Duodenal mucosa (tissue), 2 donors: ENCODE measurements around the gene PDHB.

Source experiments
- H3K27ac ChIP-seq: one replicate; pipeline ENCODE4 v1.7.0; 2013; ENCODE audit warnings: low read depth, low read length
- H3K27me3 ChIP-seq, 2 donors: one replicate each; pipeline ENCODE4 v1.7.0; 2013; ENCODE audit warnings: low read length in 2 of 2, control low read depth in 1 of 2; ENCODE audit not compliant: insufficient read depth in 2 of 2, control insufficient read depth in 1 of 2
- H3K36me3 ChIP-seq, 2 donors: one replicate each; pipeline ENCODE4 v1.7.0; 2013; ENCODE audit warnings: low read length in 2 of 2, control low read depth in 1 of 2; ENCODE audit not compliant: insufficient read depth in 2 of 2, control insufficient read depth in 1 of 2
- H3K4me1 ChIP-seq, 2 donors: one replicate each; pipeline ENCODE4 v1.7.0; 2013; ENCODE audit warnings: low read length in 2 of 2, control low read depth in 1 of 2; ENCODE audit not compliant: insufficient read depth in 2 of 2, control insufficient read depth in 1 of 2
- H3K4me3 ChIP-seq, 2 donors: one replicate each; pipeline ENCODE4 v1.7.0; 2013; ENCODE audit warnings: low read length in 2 of 2, low read depth in 1 of 2
- H3K9ac ChIP-seq, 2 donors: one replicate each; pipeline ENCODE4 v1.7.0; 2013; ENCODE audit warnings: low read length in 2 of 2, low read depth in 1 of 2
- H3K9me3 ChIP-seq, 2 donors: one replicate each; pipeline ENCODE4 v1.7.0; 2013; ENCODE audit warnings: low read length in 2 of 2, control low read depth in 1 of 2; ENCODE audit not compliant: control insufficient read depth in 1 of 2

PDHB gene

DNA sequence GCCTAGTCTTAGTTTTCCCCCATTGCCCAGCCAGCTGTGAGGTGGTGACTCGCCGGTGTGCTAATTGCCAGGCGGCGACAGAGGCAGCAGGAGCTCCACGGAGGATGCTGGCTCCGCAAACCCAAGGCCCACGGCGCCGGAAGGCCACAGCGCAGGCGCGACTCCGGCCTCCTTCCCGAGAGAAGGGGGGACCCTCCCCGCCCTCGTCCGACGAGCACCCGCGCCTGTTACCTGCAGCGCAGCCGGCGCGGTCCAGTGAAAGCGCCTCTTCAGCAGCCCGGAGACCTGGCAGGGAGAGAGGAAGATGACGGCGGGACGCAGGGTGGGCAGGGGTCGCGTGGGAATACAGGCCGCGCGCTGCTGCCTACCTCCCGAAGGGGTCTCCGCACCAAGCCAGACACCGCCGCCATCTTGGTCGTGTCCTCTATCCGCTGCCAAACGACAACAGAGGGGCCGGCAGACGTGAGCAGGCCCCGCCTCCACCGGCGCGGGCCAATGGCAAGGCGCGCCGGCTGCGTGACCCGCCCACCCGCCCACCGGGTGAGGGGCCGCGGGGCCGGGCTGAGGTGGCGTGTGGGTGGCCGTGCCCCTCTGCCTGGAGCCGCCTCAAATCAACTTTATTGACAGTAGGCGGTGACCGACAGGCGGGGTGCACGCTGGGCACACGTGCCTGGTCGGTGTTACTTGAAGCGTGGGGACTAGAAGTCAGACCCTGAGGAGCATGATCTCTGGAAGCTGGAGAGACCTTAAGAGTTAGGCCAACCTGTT is at the start of gene PDHB:
PDHB (minus strand) TSS at position 433 of the 768 bp plus-strand sequence; CDS start at position 410, 23 bp downstream.
- H3K9ac ChIP-seq, result peak within 1 kb of the TSS; percentile 60 to 78
- H3K4me1 ChIP-seq, result peaks cover 7 to 10% of the 10 kb centered on the region in 2 donors

DNA sequence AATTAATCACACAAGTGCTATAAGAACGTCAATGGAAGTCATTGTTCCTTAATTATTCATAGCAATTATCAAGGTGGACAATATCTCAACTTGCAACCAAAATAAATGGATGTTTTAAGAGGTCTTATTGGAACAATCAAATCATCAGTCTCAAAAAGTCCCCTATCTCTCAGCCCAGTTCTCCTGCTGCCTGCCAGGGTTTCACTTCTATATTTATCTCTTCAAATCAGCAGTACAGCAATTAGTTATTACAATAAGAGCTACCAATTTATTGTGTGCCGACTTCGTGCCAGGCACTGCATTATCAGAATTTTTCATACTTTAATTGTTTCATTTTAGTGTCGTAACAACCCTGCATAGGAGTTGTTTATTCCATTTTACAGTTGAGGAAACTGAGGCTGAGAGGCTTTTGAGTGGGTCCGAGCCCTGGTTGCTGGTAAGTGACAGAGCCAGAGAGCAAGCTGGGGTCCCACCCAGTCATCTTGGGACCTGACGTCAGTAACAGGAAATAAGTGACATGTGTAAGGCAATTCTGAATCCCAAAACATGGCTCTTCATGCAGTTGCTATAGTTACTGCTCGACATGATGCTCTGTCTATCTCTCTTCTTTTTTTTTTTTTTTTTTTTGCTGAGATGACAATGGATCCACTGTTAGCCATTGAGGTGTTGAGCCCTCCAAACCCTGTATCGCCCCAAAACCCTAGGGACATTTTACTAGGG is 49.4 kb upstream of the PDHB start:
- Histone ChIP-seq H3K27ac (no peak overlapping the region), H3K4me1 (no peaks in the 10 kb centered on the region)

More for the DNA sequence above, at the start of gene PDHB:
- H3K9me3 ChIP-seq, result no peaks in the 10 kb centered on the region
- H3K27me3 ChIP-seq, result no peaks in the 10 kb centered on the region
- peaks cover 17 to 35% of the 10 kb centered on the region in 2 donors for H3K36me3 ChIP-seq
- peak within 1 kb of the TSS; percentile 78 to 79 for H3K4me3 ChIP-seq
- H3K27ac ChIP-seq, result peak within 1 kb of the TSS; percentile 91

DNA sequence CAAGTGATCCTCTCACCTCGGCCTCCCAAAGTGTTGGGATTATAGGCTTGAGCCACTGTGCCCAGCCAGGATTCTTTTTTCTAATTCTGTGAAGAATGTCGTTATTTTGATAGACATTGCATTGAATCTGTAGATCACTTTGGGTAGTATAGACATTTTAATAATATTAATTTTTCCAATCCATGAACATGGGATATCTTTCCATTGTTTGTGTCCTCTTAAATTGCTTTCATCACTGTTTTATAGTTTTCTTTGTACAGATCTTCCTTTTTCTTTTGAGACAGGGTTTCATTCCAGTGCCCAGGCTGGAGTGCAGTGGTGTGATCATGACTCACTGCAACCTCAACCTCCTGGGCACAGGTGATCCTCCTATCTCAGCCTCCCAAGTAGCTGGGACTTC is 46.7 kb upstream of the PDHB start:
- Histone ChIP-seq H3K27ac (no peak overlapping the region), H3K9ac (no peak overlapping the region), H3K27me3 (no peaks in the 10 kb centered on the region), H3K36me3 (no peaks in the 10 kb centered on the region), H3K9me3 (no peaks in the 10 kb centered on the region), H3K4me3 (no peak overlapping the region), H3K4me1 (no peaks in the 10 kb centered on the region)

More for the DNA sequence above, 49.4 kb upstream of the PDHB start:
- no peaks in the 10 kb centered on the region for H3K9me3 ChIP-seq
- no peaks in the 10 kb centered on the region for H3K27me3 ChIP-seq
- no peak overlapping the region for H3K4me3 ChIP-seq
- H3K36me3 ChIP-seq, result no peaks in the 10 kb centered on the region
- no peak overlapping the region for H3K9ac ChIP-seq

DNA sequence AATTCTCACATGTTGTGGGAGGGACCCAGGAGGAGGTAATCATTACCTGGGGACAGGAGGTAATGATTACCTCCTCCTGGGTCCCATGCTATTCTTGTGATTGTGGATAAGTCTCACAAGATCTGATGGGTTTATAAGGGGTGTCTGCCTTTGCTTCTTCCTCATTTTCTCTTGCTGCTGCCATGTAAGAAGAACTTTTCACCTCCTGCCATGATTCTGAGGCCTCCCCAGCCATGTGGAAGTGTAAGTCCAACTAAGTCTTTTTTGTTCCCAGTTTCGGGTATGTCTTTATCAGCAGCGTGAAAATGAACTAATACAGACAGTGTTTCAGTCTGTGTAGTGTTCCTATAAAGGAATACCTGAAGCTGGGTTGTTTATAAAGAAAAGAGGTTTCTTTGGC is 45.1 kb upstream of the PDHB start:
- no peak overlapping the region for H3K9ac ChIP-seq
- H3K27me3 ChIP-seq, result no peaks in the 10 kb centered on the region
- H3K4me3 ChIP-seq, result no peak overlapping the region
- H3K9me3 ChIP-seq, result no peaks in the 10 kb centered on the region
- no peaks in the 10 kb centered on the region for H3K36me3 ChIP-seq
- H3K27ac ChIP-seq, result no peak overlapping the region
- H3K4me1 ChIP-seq, result peaks cover 0 to 9% of the 10 kb centered on the region in 2 donors

DNA sequence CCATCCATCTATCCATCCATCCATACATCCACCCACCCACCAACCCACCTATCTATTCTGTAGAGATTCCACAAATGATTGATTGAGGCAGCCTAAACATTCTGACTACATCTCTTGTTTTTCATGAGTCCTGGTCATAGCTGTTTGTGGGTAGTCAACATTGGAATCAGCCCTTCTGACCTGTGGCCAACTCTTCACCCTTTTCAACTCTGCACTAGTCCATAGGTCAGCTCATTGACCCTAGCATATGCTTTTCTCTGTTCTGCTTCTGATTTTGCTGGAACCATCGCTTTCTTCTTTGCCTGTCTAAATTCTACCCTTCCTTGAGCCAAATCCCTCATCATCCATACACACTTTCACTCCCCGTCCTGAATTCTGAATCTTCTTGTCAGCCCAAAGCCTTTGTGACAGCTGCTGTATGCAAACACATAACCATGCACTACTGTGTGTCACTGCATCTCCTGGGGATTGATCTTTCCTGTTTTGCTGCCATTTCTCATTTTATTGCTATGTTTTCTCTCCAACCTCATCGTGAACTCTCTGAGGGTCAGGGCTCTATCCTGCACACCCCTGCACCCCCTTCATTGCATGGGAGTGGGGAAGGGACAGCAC is 41.4 kb upstream of the PDHB start:
- Histone ChIP-seq H3K4me1 (peaks cover 24 to 29% of the 10 kb centered on the region in 2 donors), H3K36me3 (no peaks in the 10 kb centered on the region), H3K27ac (no peak overlapping the region), H3K27me3 (no peaks in the 10 kb centered on the region), H3K9ac (no peak overlapping the region), H3K9me3 (no peaks in the 10 kb centered on the region), H3K4me3 (no peak overlapping the region)

DNA sequence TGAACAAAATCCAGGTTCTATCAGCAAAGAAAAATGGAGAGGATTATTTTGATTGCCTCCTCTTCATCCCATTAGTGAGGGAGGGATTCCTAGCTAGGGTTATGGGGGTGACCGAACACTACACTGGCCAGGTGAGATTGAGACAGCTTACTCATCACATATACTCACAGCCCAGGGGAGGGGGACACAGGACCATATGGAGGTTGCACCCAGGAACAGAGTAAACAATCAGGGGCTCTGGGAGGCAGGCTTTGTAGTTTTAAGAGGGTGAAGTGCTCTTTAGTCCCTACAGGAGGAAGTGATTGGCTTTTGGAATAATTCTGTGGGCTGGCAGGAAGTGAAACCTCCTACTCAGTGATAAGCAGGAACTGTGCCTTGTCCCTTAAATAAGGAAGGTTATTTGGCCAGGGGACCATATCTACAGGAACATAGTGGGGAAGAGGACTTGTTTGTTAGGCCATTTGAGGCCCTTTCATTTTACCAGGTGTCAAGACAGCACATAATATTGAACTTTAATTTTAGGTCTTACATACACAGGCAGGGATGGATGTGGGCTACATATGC is 40.8 kb upstream of the PDHB start:
- H3K4me3 ChIP-seq, result no peak overlapping the region
- H3K9me3 ChIP-seq, result no peaks in the 10 kb centered on the region
- H3K27ac ChIP-seq, result no peak overlapping the region
- H3K4me1 ChIP-seq, result peaks cover 27 to 29% of the 10 kb centered on the region in 2 donors
- no peaks in the 10 kb centered on the region for H3K27me3 ChIP-seq
- H3K9ac ChIP-seq, result no peak overlapping the region
- H3K36me3 ChIP-seq, result no peaks in the 10 kb centered on the region

DNA sequence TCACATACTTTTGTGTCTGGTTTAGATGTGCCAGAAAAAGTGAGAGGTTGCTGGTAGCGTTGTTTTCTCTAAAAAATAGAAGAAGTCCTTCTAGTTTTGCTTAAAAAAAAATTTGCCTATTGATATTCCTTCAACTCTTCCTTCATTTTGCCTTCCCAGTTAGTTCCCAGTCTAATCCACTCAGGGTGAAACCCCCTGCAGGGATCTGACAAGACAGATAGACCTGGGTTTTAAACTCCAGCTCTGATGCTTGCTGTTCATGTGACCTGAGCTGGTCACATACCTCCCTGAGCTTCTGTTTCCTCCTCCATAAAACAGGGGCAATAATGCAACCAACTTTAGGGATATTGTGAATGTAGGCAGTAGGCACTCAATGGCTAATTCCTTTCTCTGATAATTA is 39.6 kb upstream of the PDHB start:
- H3K36me3 ChIP-seq, result no peaks in the 10 kb centered on the region
- no peaks in the 10 kb centered on the region for H3K9me3 ChIP-seq
- H3K9ac ChIP-seq, result no peak overlapping the region
- no peak overlapping the region for H3K27ac ChIP-seq
- no peaks in the 10 kb centered on the region for H3K27me3 ChIP-seq
- H3K4me3 ChIP-seq, result no peak overlapping the region
- H3K4me1 ChIP-seq, result peaks cover 27 to 29% of the 10 kb centered on the region in 2 donors

DNA sequence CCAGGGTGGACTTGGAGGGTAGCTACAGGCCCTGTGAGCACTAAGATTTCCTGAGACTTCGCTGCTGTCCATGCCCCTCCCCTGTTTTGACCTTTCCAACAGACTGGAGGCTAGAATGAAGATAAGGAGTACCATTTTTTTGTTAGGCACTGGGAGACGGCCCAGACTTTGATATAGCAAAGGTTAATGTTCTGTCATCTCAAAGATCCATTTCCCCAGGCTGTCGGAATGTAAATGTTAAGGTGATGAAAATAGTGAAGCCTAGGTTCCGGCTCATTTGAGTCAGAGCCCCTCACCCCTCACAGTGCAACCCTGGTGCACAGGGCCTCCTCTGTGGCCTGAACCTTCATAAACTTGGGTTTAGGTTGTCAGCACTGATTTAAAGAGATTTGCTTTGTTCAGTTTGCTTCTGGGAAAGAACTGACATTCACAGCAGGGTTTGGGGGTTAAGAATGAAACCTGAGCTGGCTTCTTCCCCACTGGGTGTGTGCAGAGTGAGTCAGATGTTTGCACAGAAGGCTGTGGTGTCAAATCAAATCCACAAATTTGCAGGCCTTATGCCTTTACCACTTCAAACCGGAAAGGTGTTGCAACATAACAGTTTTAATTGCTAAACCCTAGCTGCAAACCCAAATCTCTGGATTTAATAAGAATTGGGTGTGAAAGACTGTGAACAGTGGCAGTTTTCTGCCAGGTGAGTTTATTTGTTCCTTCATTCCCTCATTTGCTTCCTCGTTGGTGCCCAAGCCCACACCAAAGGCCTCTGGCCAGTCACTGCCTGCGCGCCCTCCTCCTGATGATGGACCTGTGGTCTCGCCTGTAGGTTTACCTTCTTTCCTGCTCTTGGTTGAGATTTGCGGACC is 37.6 kb upstream of the PDHB start:
- Histone ChIP-seq H3K4me1 (peaks cover 27 to 29% of the 10 kb centered on the region in 2 donors), H3K36me3 (no peaks in the 10 kb centered on the region), H3K9ac (no peak overlapping the region), H3K4me3 (no peak overlapping the region), H3K27ac (no peak overlapping the region), H3K9me3 (no peaks in the 10 kb centered on the region), H3K27me3 (no peaks in the 10 kb centered on the region)

DNA sequence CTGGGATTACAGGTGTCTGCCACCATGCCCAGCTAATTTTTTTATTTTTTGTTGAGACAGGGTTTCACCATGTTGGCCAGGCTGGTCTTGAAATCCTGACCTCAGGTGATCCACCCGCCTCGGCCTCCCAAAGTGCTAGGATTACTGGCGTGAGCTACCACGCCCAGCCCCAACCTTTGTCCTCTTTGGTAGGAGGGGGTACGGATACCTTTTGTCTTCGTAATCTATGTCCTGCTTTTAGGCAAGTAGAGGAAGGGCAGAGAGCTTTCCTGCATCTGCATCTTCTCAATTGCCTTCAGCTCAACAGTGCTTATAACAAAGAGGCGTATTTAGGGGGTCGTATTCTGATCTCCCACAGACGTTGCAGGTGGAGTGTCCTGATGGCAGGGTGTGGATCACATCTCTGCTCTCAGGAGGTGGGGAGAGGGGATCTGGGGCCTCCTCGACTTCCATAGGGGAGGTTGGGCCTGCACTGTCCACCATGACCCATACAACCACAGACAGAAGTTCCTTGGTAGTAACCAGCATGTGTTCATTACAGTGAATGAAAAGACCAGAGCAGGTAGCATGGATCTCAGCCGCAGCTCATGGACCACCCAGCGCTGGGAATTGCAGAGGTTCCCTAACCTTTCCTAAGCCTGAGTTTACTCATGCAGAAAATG is 36.9 kb upstream of the PDHB start:
- Histone ChIP-seq H3K4me1 (peaks cover 27 to 29% of the 10 kb centered on the region in 2 donors), H3K4me3 (no peak overlapping the region), H3K9me3 (no peaks in the 10 kb centered on the region), H3K36me3 (no peaks in the 10 kb centered on the region), H3K9ac (no peak overlapping the region), H3K27me3 (no peaks in the 10 kb centered on the region), H3K27ac (no peak overlapping the region)
